Thyroid gland (tissue), 4 donors: Measurements from ENCODE around the gene EEFSEC. TPM values are rescaled to one million over a fixed set of nuclear protein-coding genes. Genes with fewer than 3 reads are reported as not detected.

Experiments
- DNase-seq, 2 donors: peaks; one replicate each; pipeline ENCODE4 v3.0.0-alpha.2; 2019
- H3K27ac ChIP-seq, 3 donors: fragments of 200-600 bp; sonication (generic); 1 replicate in 2 of 3; 2 replicates in 1 of 3; pipeline ENCODE4 v1.5.1; 2016 to 2019; ENCODE audit warnings: mild to moderate bottlenecking in 1 of 3, moderate library complexity in 1 of 3
- H3K27me3 ChIP-seq: fragments of 200-600 bp; sonication (generic); one replicate; pipeline ENCODE4 v1.5.1; 2019
- H3K36me3 ChIP-seq, 2 donors: fragments of 200-600 bp; sonication (generic); one replicate each; pipeline ENCODE4 v1.5.1; 2016 to 2019
- H3K4me1 ChIP-seq, 2 donors: fragments of 200-600 bp; sonication (generic); one replicate each; pipeline ENCODE4 v1.5.1; 2017 to 2019
- H3K4me3 ChIP-seq, 3 donors: fragments of 200-600 bp; sonication (generic); replicated peaks in 1 of 3; 1 replicate in 2 of 3; 2 replicates in 1 of 3; pipeline ENCODE4 v1.5.1; 2016; ENCODE audit warnings: mild to moderate bottlenecking in 1 of 3
- H3K9me3 ChIP-seq: fragments of 200-600 bp; sonication (generic); one replicate; pipeline ENCODE4 v1.5.1; 2017
- CTCF ChIP-seq, 6 experiments: fragments of 200-600 bp in 3 of 6; fragments of 450-650 bp in 3 of 6; sonication (generic) in 3 of 6; IDR thresholded peaks; one replicate each; pipeline ENCODE4 v1.5.1; 2016 to 2019; ENCODE audit warnings: antibody characterized with exemption in 6 of 6, mild to moderate bottlenecking in 2 of 6, inconsistent platforms in 1 of 6, moderate library complexity in 1 of 6
- POLR2A ChIP-seq, 2 donors: fragments of 450-650 bp; IDR thresholded peaks; one replicate each; pipeline ENCODE4 v1.6.1; 2017; ENCODE audit warnings: antibody characterized with exemption in 2 of 2, mild to moderate bottlenecking in 2 of 2, moderate library complexity in 1 of 2
- WGBS, 2 donors: methylation state at CpG; one replicate each; pipeline ENCODE4 v1.1.5; 2017; 5-methylcytosine and 5-hydroxymethylcytosine counted together
- intact Hi-C: fragments of 100-400 bp; cut with DNase I; formaldehyde crosslinking; loops from one replicate; pipeline ENCODE4 v1.15.1; 2023
- total RNA-seq, 4 donors: library from RNA; depleted of rRNA; stranded (reverse); fragments of >200 nt; gene quantifications; one replicate each; pipeline ENCODE4 v1.2.3, GENCODE V29; 2016

EEFSEC gene
- total RNA-seq, 4 donors from 2014 or later = 13.3 to 26.6 (median 21.7) TPM

GRCh38 chr3:128359846-128360642 is 206.8 kb downstream of the EEFSEC start:
- peaks cover 0 to 4% of the 10 kb centered on the region in 2 donors for H3K36me3 ChIP-seq
- intact Hi-C loops = no loop called here
- no peak for DNase-seq

GRCh38 chr3:128360705-128361271 is 207.5 kb downstream of the EEFSEC start:
- no peak for TF ChIP-seq POLR2A (IDR thresholded peaks at IDR 0.05)
- TF ChIP-seq CTCF (IDR thresholded peaks at IDR 0.05) = no peak
- Histone ChIP-seq H3K4me3 (no peak overlapping the region), H3K4me1 (no peaks in the 10 kb centered on the region), H3K27ac (no peak overlapping the region), H3K36me3 (peaks cover 0 to 4% of the 10 kb centered on the region in 2 donors), H3K27me3 (no peaks in the 10 kb centered on the region), H3K9me3 (no peaks in the 10 kb centered on the region)
- DNase-seq = no peak
- intact Hi-C loops = no loop called here
- 77 to 80% methylated on average over 6 of the region's 6 CpGs for WGBS, 2 donors

More at GRCh38 chr3:128359846-128360642, 206.8 kb downstream of the EEFSEC start:
- 89 to 97% methylated on average over 6 to 7 of the region's 8 CpGs for WGBS, 2 donors
- Histone ChIP-seq H3K4me3 (no peak overlapping the region), H3K27ac (no peak overlapping the region), H3K4me1 (peaks cover 0 to 1% of the 10 kb centered on the region in 2 donors), H3K9me3 (no peaks in the 10 kb centered on the region), H3K27me3 (no peaks in the 10 kb centered on the region)
- TF ChIP-seq CTCF (IDR thresholded peaks at IDR 0.05) (no peak), POLR2A (IDR thresholded peaks at IDR 0.05) (no peak)

GRCh38 chr3:128362026-128362965 is 209.0 kb downstream of the EEFSEC start:
- H3K4me3 ChIP-seq = no peak overlapping the region
- no peaks in the 10 kb centered on the region for H3K4me1 ChIP-seq
- H3K27me3 ChIP-seq = no peaks in the 10 kb centered on the region
- H3K36me3 ChIP-seq = peaks cover 0 to 4% of the 10 kb centered on the region in 2 donors
- intact Hi-C loops = no loop called here
- 94 to 97% methylated on average over 13 to 16 of the region's 16 CpGs for WGBS, 2 donors
- no peak for DNase-seq
- TF ChIP-seq POLR2A (IDR thresholded peaks at IDR 0.05) (no peak), CTCF (IDR thresholded peaks at IDR 0.05) (no peak)
- H3K9me3 ChIP-seq = no peaks in the 10 kb centered on the region
- H3K27ac ChIP-seq = no peak overlapping the region

- no peak for TF ChIP-seq CTCF (IDR thresholded peaks at IDR 0.05)
- TF ChIP-seq POLR2A (IDR thresholded peaks at IDR 0.05) = no peak
- intact Hi-C loops = no loop called here
- Histone ChIP-seq H3K27ac (no peak overlapping the region), H3K4me1 (no peaks in the 10 kb centered on the region), H3K4me3 (no peak overlapping the region), H3K27me3 (no peaks in the 10 kb centered on the region), H3K36me3 (no peaks in the 10 kb centered on the region), H3K9me3 (no peaks in the 10 kb centered on the region)
- DNase-seq = no peak
- 97% methylated on average over 6 of the region's 6 CpGs for WGBS, 2 donors
Observed at GRCh38 chr3:128364291-128364690, 211.0 kb downstream of the EEFSEC start.
